Measurements from ENCODE around the gene PRPF18. TPM values are rescaled to one million over a fixed set of nuclear protein-coding genes. Genes with fewer than 3 reads are reported as not detected.

The PRPF18 gene, protein sequence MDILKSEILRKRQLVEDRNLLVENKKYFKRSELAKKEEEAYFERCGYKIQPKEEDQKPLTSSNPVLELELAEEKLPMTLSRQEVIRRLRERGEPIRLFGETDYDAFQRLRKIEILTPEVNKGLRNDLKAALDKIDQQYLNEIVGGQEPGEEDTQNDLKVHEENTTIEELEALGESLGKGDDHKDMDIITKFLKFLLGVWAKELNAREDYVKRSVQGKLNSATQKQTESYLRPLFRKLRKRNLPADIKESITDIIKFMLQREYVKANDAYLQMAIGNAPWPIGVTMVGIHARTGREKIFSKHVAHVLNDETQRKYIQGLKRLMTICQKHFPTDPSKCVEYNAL
- 14.7 and 21.7 TPM in 2 replicates for total RNA-seq

DNA sequence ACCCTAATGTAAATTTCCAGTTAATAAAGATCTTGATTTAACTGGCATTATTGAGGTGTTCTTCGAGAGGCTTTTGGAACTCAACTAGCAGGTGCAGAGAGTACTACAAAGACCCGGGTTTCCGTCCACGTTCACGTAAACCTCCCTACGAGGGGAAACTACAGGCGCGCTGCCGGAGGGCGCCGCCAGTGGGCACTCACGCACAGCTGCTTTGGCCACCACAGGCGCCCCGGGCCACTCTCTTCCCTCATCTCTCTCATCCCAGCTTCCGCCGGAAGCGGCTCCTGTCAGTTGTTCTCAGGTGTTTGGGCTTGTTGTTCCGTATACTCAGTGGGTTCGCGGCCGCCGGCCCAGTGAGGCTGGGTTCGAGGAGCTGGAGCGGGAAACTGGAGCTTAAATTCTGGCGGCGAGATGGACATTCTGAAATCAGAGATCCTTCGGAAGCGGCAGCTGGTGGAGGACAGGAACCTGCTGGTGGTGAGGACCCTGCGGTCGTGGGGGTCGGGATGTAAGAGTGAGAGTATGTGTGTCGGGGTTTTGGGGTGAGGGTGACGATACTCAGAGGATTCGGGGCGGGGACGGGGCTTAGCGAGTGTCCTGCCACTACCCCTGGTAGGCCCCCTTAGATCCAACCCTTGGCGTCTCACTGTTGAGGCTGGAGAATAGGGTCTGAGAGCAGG is at the start of gene PRPF18:
Gene PRPF18, plus strand, starts transcription at position 290 of the 680 bp plus-strand sequence. Its CDS starts 122 bp downstream, at position 412.

Other genes starting within 250 kb of the PRPF18 start
- 54.4 and 54.5 TPM in 2 replicates for gene SEPHS1, start 238.7 kb upstream of the PRPF18 start, total RNA-seq
- gene BEND7, start 58.0 kb upstream of the PRPF18 start, total RNA-seq: 0.34 and 0.74 TPM in 2 replicates

Measured in bronchus fibroblast of lung (primary cell).